Fibroblast of lung (primary cell): ENCODE results near the gene DPM3.

ENCODE experiments used
- CTCF ChIP-seq, 2 donors: IDR thresholded peaks in 1 of 2; conservative IDR thresholded peaks in 1 of 2; 1 replicate in 1 of 2; 2 replicates in 1 of 2; pipeline ENCODE4 v1.5.1; 2011 to 2012; ENCODE audit warnings: low read length in 2 of 2, control low read depth in 1 of 2, inconsistent platforms in 1 of 2, low read depth in 1 of 2, mild to moderate bottlenecking in 1 of 2
- EZH2 ChIP-seq: IDR thresholded peaks from 2 replicates; pipeline ENCODE4 v1.5.1; 2012; ENCODE audit warnings: low read length, control low read depth, mild to moderate bottlenecking; ENCODE audit errors: missing control alignments

GRCh38 chr1:155166471-155167165 is 26.3 kb upstream of the DPM3 start:
- no peak for TF ChIP-seq CTCF (conservative IDR thresholded peaks at IDR 0.05 in 1 of 2, IDR thresholded peaks at IDR 0.05 in 1 of 2; ENCODE audit: low read depth in 1 of 2, low read length in 2 of 2)
- no peak for TF ChIP-seq EZH2
